HEK293 (cell line): ENCODE measurements around the gene ALDOA.

ENCODE experiments used
- AEBP2 ChIP-seq: fragments of 450-650 bp; formaldehyde crosslinking; IDR thresholded peaks from 2 replicates; pipeline ENCODE4 v1.5.1; 2016; ENCODE audit warnings: missing biosample characterization, missing genetic modification characterization, borderline replicate concordance
- CTCF ChIP-seq: fragments of 450-650 bp; formaldehyde crosslinking; IDR thresholded peaks from 2 replicates; pipeline ENCODE4 v1.5.1; 2016; ENCODE audit warnings: missing biosample characterization, missing genetic modification characterization
- IKZF3 ChIP-seq: fragments of 450-650 bp; IDR thresholded peaks from 2 replicates; pipeline ENCODE4 v1.5.0; 2018; ENCODE audit warnings: missing biosample characterization, mild to moderate bottlenecking, missing genetic modification characterization, moderate library complexity
- KLF16 ChIP-seq: fragments of 450-650 bp; formaldehyde crosslinking; IDR thresholded peaks from 2 replicates; pipeline ENCODE4 v1.5.1; 2017; ENCODE audit warnings: missing biosample characterization, missing genetic modification characterization
- SETDB1 ChIP-seq: IDR thresholded peaks from one replicate; pipeline ENCODE4 v1.6.1; 2017; ENCODE audit warnings: mild to moderate bottlenecking, low read length, moderate library complexity, mixed read lengths; ENCODE audit not compliant: insufficient read length
- TCF7L2 ChIP-seq: IDR thresholded peaks from 2 replicates; pipeline ENCODE4 v1.6.1; 2011; ENCODE audit warnings: low read depth, mild to moderate bottlenecking, inconsistent platforms, low read length, moderate library complexity, borderline replicate concordance
- ZIC2 ChIP-seq: fragments of 450-650 bp; formaldehyde crosslinking; IDR thresholded peaks from 2 replicates; pipeline ENCODE4 v1.5.1; 2016; ENCODE audit warnings: missing biosample characterization, missing genetic modification characterization
- ZNF114 ChIP-seq: fragments of 450-650 bp; formaldehyde crosslinking; IDR thresholded peaks from 2 replicates; pipeline ENCODE4 v1.5.0; 2017; ENCODE audit warnings: missing biosample characterization, missing genetic modification characterization
- ZNF148 ChIP-seq: fragments of 450-650 bp; formaldehyde crosslinking; IDR thresholded peaks from 2 replicates; pipeline ENCODE4 v1.5.0; 2017; ENCODE audit warnings: missing biosample characterization, missing genetic modification characterization, borderline replicate concordance
- ZNF48 ChIP-seq: fragments of 450-650 bp; formaldehyde crosslinking; IDR thresholded peaks from 2 replicates; pipeline ENCODE4 v1.5.1; 2016; ENCODE audit warnings: missing biosample characterization, missing genetic modification characterization

- TF ChIP-seq CTCF (tag by site-specific recombination) (peak; percentile 42; the same call in 1 of the 2 replicates), ZNF48 (tag by site-specific recombination) (no peak), TCF7L2 (no peak), SETDB1 (no peak), IKZF3 (no peak), ZNF148 (tag by site-specific recombination) (peak; percentile 64; the same call in 1 of the 2 replicates), ZNF114 (tag by site-specific recombination) (no peak), ZIC2 (tag by site-specific recombination) (peak; percentile 33; the same call in 1 of the 2 replicates), KLF16 (tag by site-specific recombination) (peak; percentile 44; the same call in 1 of the 2 replicates), AEBP2 (tag by site-specific recombination) (no peak)
These were observed 592 bp downstream of the ALDOA start for GRCh38 chr16:30065943-30066760.
